ENCODE data around the gene RGS16. TPM values are rescaled to one million over a fixed set of nuclear protein-coding genes. Genes with fewer than 3 reads are reported as not detected.
"Not testable (repeated sequence)": the region's sequence is repeated elsewhere in the genome, so short reads cannot be mapped to it uniquely, and the experiment has no call there.

RGS16 gene
- total RNA-seq, 1 donor: 4.3 TPM

DNA sequence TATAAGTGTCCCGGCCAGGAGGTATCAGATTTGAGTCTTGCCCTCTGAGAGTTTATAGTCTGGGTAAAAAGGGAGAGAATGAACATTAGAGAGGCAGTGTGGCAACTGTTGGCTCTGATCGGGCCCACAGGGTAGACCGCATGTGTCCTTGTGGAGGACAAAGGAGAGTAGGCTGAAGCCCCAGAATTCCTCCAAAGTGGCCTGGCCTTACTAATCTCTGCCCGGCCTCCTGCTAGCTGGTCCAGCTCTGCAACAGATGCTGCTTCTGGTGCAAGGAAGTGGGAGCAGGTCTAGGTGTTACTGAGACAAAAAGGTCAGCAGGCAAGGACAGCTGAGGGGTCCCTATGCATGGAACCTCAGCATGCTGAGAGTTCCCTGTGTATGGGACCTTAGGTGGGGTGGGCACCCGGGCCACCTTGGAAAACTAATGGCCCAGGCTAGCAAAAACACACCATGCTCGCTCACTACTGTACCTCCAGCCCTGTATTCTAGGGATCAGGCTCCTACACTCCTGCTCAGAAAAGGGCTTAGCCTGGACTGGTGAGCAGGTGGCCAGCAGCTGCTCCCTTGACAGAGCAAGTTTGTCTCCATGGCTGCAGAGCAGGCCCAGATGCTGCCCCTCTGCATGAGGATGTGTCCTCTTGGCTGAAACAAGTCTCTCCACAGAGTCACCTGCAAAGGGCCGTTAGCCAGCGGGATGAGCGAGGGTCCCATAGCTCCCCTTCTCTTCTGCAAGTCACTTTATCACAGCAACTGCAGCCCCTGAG is 30.3 kb upstream of the RGS16 start:
- Histone ChIP-seq H3K27me3 (ENCODE audit: insufficient read depth, low read length) (no peaks in the 10 kb centered on the region), H3K4me3 (ENCODE audit: low read length) (no peak overlapping the region), H3K9me3 (ENCODE audit: low read depth, low read length) (no peaks in the 10 kb centered on the region), H3K4me1 (ENCODE audit: insufficient read depth, low read length) (peaks cover 11% of the 10 kb centered on the region)

DNA sequence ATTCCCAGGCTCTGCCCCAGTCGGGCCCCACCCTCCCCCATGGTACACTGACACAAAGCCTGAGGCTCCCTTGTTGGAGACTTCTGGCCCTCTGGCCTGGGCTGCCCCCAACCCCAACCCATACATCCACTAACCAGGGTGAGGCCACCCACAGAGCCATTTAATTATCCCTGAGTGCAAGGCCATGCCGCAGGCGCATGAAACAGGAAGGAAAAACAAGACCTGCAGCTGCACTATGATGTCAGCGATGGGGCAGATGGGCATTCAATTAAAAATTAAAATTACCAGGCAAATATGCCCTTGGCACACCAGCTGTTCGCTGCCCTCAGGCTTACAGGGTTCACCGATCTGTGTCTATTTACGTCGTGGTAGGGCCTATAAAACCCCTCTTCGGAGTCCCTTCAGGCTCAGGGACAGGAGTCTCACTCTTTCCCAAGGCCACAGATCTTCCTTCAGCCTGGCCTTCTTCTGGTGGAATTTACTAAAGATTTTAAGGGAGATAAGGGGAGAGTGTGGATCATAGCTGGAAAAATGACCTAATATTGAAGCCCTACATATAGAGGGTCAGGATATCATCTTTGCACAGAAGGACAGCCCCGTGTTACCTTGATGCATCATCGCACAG is 29.6 kb upstream of the RGS16 start:
- Histone ChIP-seq H3K9me3 (ENCODE audit: low read depth, low read length) (no peaks in the 10 kb centered on the region), H3K4me1 (ENCODE audit: insufficient read depth, low read length) (peaks cover 16% of the 10 kb centered on the region), H3K27me3 (ENCODE audit: insufficient read depth, low read length) (no peaks in the 10 kb centered on the region), H3K4me3 (ENCODE audit: low read length) (no peak overlapping the region)

DNA sequence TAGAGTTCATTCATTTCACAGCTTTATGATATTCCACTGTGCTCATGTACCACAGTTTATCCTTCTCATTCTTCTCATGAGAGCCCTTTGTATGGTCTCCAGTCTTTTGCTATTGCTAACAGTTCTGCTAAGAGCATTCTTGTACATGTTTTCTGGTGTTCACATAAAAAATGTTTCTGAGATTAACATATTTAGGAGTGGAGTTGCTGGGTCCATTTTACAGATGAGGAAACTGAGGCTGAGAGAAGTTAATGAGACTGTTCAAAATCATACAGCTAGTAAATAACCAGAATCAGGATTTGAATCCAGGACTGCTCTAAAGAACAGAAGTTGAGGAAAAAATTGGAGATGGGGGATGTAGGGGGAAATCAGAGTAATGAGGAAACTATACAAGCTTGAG is 28.8 kb upstream of the RGS16 start:
- no peak overlapping the region for H3K4me3 ChIP-seq (ENCODE audit: low read length)
- peaks cover 16% of the 10 kb centered on the region for H3K4me1 ChIP-seq (ENCODE audit: insufficient read depth, low read length)
- no peaks in the 10 kb centered on the region for H3K9me3 ChIP-seq (ENCODE audit: low read depth, low read length)
- no peaks in the 10 kb centered on the region for H3K27me3 ChIP-seq (ENCODE audit: insufficient read depth, low read length)

DNA sequence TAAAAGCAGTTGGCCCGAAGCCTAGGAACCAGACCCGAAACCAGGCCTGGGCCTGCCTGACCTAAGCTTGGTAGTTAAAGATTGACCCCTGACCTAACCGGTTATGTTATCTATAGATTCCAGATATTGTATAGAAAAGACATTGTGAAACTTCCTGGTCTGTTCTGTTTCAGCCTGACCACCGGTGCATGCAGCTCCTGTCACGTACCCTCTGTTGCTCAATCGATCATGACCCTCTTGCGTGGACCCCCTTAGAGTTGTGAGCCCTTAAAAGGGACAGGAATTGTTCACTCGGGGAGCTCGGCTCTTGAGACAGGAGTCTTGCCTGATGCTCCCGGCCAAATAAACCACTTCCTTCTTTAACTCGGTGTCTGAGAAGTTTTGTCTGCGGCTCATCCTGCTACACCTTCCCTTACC is 28.3 kb upstream of the RGS16 start:
- H3K9me3 ChIP-seq (ENCODE audit: low read depth, low read length); H3K4me3 ChIP-seq (ENCODE audit: low read length); H3K27me3 ChIP-seq (ENCODE audit: insufficient read depth, low read length): not testable (repeated sequence)
- H3K4me1 ChIP-seq (ENCODE audit: insufficient read depth, low read length): peaks cover 16% of the 10 kb centered on the region

DNA sequence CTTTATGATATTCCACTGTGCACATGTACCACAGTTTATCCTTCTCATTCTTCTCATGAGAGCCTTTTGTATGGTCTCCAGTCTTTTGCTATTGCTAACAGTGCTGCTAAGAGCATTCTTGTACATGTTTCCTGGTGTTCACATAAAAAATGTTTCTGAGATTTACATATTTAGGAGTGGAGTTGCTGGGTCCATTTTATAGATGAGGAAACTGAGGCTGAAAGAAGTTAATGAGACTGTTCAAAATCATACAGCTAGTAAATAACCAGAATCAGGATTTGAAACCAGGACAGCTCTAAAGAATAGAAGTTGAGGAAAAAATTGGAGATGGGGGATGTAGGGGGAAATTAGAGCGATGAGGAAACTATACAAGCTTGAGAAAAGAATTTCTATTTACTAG is 27.8 kb upstream of the RGS16 start:
- H3K27me3 ChIP-seq (ENCODE audit: insufficient read depth, low read length): no peaks in the 10 kb centered on the region
- H3K9me3 ChIP-seq (ENCODE audit: low read depth, low read length): no peaks in the 10 kb centered on the region
- no peak overlapping the region for H3K4me3 ChIP-seq (ENCODE audit: low read length)
- peaks cover 16% of the 10 kb centered on the region for H3K4me1 ChIP-seq (ENCODE audit: insufficient read depth, low read length)

DNA sequence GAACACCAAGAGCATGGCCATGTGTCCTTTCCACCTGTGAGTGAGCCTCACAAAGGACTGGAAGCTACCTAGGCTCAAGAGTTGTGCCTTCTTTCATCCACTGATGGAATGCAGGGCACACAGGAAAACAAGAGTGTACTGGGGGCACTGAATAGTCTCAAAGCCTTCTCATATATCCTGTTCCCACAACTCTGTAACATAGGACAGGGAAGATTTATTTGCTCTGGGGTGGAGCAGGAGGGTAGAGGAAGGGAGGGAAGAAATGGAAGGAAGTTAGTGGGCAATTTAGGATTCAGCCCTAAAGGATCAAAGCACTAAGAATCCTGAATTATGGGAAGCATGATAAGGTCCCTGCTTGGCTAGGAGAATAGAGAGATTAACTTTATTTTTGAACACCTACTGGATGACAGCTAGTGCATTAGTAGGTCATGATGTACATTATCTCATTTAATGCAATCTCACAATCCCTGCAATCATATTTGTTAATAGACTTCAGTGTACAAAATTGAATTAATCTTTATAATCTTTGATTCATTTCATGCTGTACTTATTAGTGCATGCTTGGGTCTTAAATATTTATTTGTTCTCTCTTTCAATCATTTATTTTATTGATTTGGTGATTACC is 27.0 kb upstream of the RGS16 start:
- Histone ChIP-seq H3K4me1 (ENCODE audit: insufficient read depth, low read length) (peaks cover 16% of the 10 kb centered on the region), H3K4me3 (ENCODE audit: low read length) (no peak overlapping the region), H3K9me3 (ENCODE audit: low read depth, low read length) (no peaks in the 10 kb centered on the region), H3K27me3 (ENCODE audit: insufficient read depth, low read length) (no peaks in the 10 kb centered on the region)

DNA sequence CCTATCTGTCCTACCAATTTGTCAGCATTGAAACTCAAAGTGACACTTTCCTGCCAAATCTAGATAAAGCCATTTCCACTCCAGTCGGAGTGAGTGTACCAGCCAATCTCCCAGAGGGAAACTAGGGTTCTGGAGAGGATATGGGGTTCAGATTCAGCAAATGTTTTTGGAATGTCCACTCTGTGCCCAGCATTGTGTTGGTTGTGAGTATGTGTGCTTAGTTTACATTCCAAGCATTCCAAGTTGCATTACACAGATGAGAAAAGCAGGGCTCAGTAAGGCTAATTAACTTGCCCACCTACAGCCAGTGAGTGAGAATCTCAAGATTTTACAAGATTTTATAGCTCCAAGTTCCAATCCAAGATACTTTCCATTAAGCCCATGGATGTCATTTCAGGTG is 26.4 kb upstream of the RGS16 start:
- Histone ChIP-seq H3K27me3 (ENCODE audit: insufficient read depth, low read length) (no peaks in the 10 kb centered on the region), H3K9me3 (ENCODE audit: low read depth, low read length) (no peaks in the 10 kb centered on the region), H3K4me3 (ENCODE audit: low read length) (no peak overlapping the region), H3K4me1 (ENCODE audit: insufficient read depth, low read length) (peaks cover 16% of the 10 kb centered on the region)

DNA sequence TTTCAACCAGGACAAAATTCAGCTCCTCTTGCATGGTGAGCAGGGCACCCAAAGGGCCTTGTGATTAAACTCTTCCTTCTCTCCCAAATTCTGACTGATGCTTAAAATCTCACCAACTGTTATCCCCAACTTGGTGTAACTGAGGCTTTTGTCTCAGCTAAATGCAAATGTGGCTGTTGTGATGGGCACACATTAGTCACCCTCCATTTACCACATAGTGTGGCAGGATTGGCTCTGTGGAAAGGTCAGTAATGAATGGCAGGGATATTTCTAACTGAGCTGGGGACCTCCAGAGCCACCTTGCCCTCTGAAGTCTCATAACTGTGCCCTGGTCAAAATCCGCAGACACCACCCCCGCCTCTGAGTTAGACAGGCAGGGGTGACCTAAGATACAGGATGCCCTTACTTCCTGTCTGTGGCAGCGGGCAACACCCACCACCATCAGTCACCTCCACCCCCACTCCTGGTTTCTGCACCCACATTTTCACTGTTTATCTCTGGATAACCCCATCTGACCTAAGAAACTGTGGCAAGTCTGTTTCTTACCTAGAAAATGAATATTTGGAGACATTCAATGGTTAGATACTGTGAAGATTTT is 25.4 kb upstream of the RGS16 start:
- peaks cover 16% of the 10 kb centered on the region for H3K4me1 ChIP-seq (ENCODE audit: insufficient read depth, low read length)
- H3K27me3 ChIP-seq (ENCODE audit: insufficient read depth, low read length): no peaks in the 10 kb centered on the region
- H3K4me3 ChIP-seq (ENCODE audit: low read length): no peak overlapping the region
- H3K9me3 ChIP-seq (ENCODE audit: low read depth, low read length): no peaks in the 10 kb centered on the region

DNA sequence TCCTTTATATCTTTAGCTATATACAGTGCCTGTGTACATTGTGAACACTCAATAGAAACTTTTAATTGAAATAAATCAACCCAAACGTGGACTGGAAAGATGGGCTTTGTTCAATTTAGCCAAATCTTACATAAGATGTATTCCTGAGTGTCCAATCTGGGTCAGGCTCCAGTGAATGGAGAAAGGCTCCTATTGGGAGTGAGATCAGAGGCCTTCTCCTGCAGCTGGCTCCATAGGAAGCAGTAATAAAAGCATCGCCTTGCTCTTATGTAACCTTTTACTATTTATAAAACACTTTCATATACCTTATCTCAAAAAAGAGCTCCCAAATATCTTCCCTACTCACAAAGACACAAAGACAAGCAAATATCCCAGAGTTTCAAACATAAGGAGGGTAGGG is 24.9 kb upstream of the RGS16 start:
- Histone ChIP-seq H3K9me3 (ENCODE audit: low read depth, low read length) (no peaks in the 10 kb centered on the region), H3K27me3 (ENCODE audit: insufficient read depth, low read length) (no peaks in the 10 kb centered on the region), H3K4me1 (ENCODE audit: insufficient read depth, low read length) (peaks cover 16% of the 10 kb centered on the region), H3K4me3 (ENCODE audit: low read length) (no peak overlapping the region)

DNA sequence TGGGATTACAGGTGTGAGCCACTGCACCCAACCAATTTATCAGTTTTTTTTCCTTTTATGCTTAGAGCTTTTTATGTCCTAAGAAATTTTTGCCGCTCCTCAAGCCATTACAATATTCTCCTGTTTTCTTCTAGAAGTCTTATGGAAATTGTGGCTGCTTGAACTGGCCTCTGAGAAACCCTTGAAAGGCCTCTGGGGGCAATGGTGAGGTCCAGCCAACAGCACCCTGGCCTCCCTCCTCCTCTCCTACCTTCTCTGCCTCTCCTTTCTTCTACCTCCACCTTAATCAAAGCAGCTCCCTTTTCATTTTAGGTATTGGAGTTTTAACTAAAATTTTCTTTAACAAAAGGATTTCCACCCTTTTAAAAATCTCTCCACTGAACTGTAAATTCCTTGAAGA is 24.5 kb upstream of the RGS16 start:
- Histone ChIP-seq H3K27me3 (ENCODE audit: insufficient read depth, low read length) (no peaks in the 10 kb centered on the region), H3K4me1 (ENCODE audit: insufficient read depth, low read length) (peaks cover 16% of the 10 kb centered on the region), H3K9me3 (ENCODE audit: low read depth, low read length) (no peaks in the 10 kb centered on the region), H3K4me3 (ENCODE audit: low read length) (no peak overlapping the region)

DNA sequence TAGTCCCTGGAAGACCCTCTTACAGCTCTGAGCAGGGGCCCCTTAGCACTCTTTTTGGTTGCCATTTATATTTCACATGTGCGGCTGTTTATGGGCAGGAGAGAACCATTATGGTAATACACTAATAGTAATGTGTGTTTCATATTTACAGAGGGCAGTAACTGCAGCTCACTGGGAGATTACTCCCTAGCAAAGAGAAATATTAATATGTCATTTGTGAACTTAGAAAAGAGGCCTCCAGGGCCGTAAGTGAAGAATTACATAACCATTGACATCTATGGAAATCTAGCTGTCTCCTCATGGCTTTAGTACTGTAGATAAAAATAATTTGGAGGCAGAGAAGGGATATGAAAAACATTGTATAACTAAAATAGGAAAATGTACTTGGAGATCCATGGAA is 23.4 kb upstream of the RGS16 start:
- peaks cover 23% of the 10 kb centered on the region for H3K4me1 ChIP-seq (ENCODE audit: insufficient read depth, low read length)
- no peak overlapping the region for H3K4me3 ChIP-seq (ENCODE audit: low read length)
- H3K27me3 ChIP-seq (ENCODE audit: insufficient read depth, low read length): no peaks in the 10 kb centered on the region
- H3K9me3 ChIP-seq (ENCODE audit: low read depth, low read length): no peaks in the 10 kb centered on the region

DNA sequence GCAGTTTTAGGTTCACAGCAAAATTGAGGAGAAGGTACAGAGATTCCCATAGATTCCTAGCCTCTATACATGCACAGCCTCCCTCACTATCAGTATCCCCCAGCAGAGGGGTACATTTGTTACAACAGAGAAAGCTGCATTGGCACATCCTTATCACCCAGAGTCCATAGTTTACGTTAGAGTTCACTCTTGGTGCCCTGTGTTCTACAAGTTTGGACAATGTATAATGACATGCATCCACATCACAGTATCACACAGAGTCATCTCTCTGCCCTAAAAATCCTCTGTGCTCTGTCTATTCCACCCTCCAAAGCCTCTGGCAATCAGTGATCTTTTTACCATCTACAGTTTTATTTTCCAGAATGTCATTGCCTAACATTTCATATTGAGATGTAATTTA is 22.3 kb upstream of the RGS16 start:
- Histone ChIP-seq H3K4me3 (ENCODE audit: low read length) (no peak overlapping the region), H3K4me1 (ENCODE audit: insufficient read depth, low read length) (peaks cover 23% of the 10 kb centered on the region), H3K9me3 (ENCODE audit: low read depth, low read length) (no peaks in the 10 kb centered on the region), H3K27me3 (ENCODE audit: insufficient read depth, low read length) (no peaks in the 10 kb centered on the region)

DNA sequence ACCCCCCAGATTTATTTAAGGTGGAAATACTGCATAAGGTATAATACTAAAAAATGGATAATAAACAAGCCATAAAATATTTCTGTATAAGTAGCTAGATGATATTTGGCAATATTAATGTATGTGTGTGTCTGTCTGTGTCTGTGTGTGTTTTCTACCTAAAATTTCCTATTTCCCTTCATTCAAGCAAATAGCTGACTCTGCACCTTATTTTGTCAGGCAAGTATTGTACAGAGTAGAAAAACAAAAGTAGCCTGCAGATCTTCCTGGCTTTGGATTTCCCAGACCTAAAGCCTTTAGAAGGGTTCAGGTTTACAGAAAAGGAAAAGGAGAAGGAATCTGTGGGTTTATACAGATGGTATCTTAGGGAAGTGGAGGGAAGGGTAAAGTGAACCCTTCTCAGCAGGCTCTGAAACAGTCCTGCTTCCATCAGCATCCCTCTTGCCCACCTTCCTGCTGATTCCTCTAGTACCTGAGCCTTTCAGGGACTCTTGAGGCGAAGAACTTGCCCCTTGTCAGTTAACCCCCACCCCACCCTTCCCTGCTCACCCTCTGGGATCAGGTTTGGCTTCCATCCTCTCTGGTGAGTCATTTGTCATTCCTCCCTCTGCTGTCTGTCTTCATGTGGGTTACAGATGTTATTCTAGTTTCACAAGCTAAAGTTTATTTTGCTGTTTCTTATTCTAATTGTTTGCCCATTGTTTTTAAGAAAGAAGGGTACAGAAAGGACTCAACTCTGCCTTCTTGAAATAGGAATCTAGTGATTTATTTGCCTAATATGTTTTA is 21.7 kb upstream of the RGS16 start:
- H3K4me1 ChIP-seq (ENCODE audit: insufficient read depth, low read length): peaks cover 23% of the 10 kb centered on the region
- no peak overlapping the region for H3K4me3 ChIP-seq (ENCODE audit: low read length)
- no peaks in the 10 kb centered on the region for H3K27me3 ChIP-seq (ENCODE audit: insufficient read depth, low read length)
- H3K9me3 ChIP-seq (ENCODE audit: low read depth, low read length): no peaks in the 10 kb centered on the region

DNA sequence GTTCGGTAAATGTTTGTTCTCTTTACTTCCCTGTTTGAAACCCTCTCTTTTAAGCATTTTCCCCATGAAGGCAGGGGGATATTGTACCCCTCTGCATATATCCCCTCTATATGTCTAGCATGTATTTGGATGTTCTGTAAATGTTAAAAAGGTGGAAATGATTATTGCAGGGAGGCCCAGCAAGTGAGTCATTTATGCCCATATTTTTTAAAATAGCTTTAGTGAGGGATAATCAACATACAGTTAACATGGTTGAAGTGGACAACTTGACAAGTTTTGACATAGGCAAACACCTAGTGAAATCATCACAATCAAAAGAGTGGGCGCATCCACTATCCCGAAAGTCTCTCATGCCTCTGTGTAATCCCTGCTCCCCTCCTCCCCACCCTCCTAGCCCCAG is 20.8 kb upstream of the RGS16 start:
- Histone ChIP-seq H3K27me3 (ENCODE audit: insufficient read depth, low read length) (no peaks in the 10 kb centered on the region), H3K9me3 (ENCODE audit: low read depth, low read length) (no peaks in the 10 kb centered on the region), H3K4me1 (ENCODE audit: insufficient read depth, low read length) (peaks cover 18% of the 10 kb centered on the region), H3K4me3 (ENCODE audit: low read length) (no peak overlapping the region)

DNA sequence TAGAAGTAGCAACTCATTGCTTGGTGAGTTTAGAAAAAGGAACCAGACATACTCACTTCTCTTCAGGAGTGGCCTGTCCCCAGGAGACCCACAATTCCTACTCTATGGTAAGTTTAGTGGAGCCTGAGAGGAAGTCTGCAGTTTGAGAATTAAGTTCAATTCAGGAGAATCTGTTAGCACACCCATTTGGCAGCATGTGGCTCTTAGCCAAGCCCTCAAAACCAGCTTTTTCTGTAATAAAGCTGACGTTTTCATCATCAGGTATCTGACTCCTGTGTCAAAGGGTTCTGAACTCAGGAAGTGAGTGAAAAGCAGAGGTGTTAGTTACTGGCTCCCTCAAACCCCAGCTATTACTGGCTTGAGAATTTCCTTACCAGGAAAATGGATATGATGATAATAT is 20.4 kb upstream of the RGS16 start:
- Histone ChIP-seq H3K4me3 (ENCODE audit: low read length) (no peak overlapping the region), H3K27me3 (ENCODE audit: insufficient read depth, low read length) (no peaks in the 10 kb centered on the region), H3K9me3 (ENCODE audit: low read depth, low read length) (no peaks in the 10 kb centered on the region), H3K4me1 (ENCODE audit: insufficient read depth, low read length) (peaks cover 13% of the 10 kb centered on the region)
